H9 (cell line): ENCODE data around the gene WDR75. TPM values are rescaled to one million over a fixed set of nuclear protein-coding genes. Genes with fewer than 3 reads are reported as not detected.

ENCODE experiments used
- DNase-seq: peaks from one replicate; pipeline ENCODE4 v3.0.0-alpha.2; 2017
- H2AFZ ChIP-seq: one replicate; pipeline ENCODE4 v1.6.1; 2013; ENCODE audit warnings: mild to moderate bottlenecking, low read length, control low read depth, moderate library complexity
- H2AK5ac ChIP-seq: 2 replicates; pipeline ENCODE4 v1.6.1; 2013; ENCODE audit warnings: low read length, control low read depth, mixed read lengths; ENCODE audit not compliant: insufficient read length
- H2BK120ac ChIP-seq: one replicate; pipeline ENCODE4 v1.6.1; 2013; ENCODE audit warnings: low read depth, mild to moderate bottlenecking, low read length, control low read depth, inconsistent platforms; ENCODE audit not compliant: poor library complexity, severe bottlenecking
- H2BK12ac ChIP-seq: 2 replicates; pipeline ENCODE4 v1.6.1; 2013; ENCODE audit warnings: low read length, control low read depth, mixed read lengths, low read depth; ENCODE audit not compliant: insufficient read length
- H2BK15ac ChIP-seq: 2 replicates; pipeline ENCODE4 v1.6.1; 2013; ENCODE audit warnings: low read depth, low read length, control low read depth
- H2BK20ac ChIP-seq: one replicate; pipeline ENCODE4 v1.6.1; 2013; ENCODE audit warnings: low read depth, mild to moderate bottlenecking, low read length, control low read depth, inconsistent platforms; ENCODE audit not compliant: poor library complexity, severe bottlenecking
- H2BK5ac ChIP-seq: 2 replicates; pipeline ENCODE4 v1.6.1; 2013; ENCODE audit warnings: low read length, control low read depth, mixed read lengths; ENCODE audit not compliant: insufficient read length
- H3K14ac ChIP-seq: 2 replicates; pipeline ENCODE4 v1.6.1; 2013; ENCODE audit warnings: low read length, control low read depth; ENCODE audit not compliant: insufficient read depth
- H3K18ac ChIP-seq: 2 replicates; pipeline ENCODE4 v1.6.1; 2013; ENCODE audit warnings: low read depth, mild to moderate bottlenecking, mixed read lengths, low read length, control low read depth; ENCODE audit not compliant: insufficient read length
- H3K23ac ChIP-seq: 2 replicates; pipeline ENCODE4 v1.6.1; 2013; ENCODE audit warnings: low read length, control low read depth, mixed read lengths, low read depth; ENCODE audit not compliant: insufficient read length
- H3K23me2 ChIP-seq: 2 replicates; pipeline ENCODE4 v1.6.1; 2013; ENCODE audit warnings: low read depth, mild to moderate bottlenecking, mixed read lengths, low read length, control low read depth; ENCODE audit not compliant: insufficient read length, poor library complexity, severe bottlenecking
- H3K27ac ChIP-seq: 2 replicates; pipeline ENCODE4 v1.5.1; 2013; ENCODE audit warnings: low read length, control low read depth, mixed read lengths, low read depth; ENCODE audit not compliant: insufficient read length
- H3K27me3 ChIP-seq: 2 replicates; pipeline ENCODE4 v1.6.1; 2013; ENCODE audit warnings: low read length, control low read depth, inconsistent platforms; ENCODE audit not compliant: insufficient read depth
- H3K4ac ChIP-seq: 2 replicates; pipeline ENCODE4 v1.6.1; 2013; ENCODE audit warnings: low read depth, mild to moderate bottlenecking, control low read depth, inconsistent platforms, low read length, moderate library complexity
- H3K4me1 ChIP-seq: 2 replicates; pipeline ENCODE4 v1.6.1; 2013; ENCODE audit warnings: low read length, control low read depth, inconsistent platforms; ENCODE audit not compliant: insufficient read depth
- H3K4me2 ChIP-seq: 2 replicates; pipeline ENCODE4 v1.6.1; 2013; ENCODE audit warnings: low read length, control low read depth, mixed read lengths; ENCODE audit not compliant: insufficient read length, insufficient read depth
- H3K56ac ChIP-seq: 2 replicates; pipeline ENCODE4 v1.6.1; 2013; ENCODE audit warnings: low read depth, mild to moderate bottlenecking, mixed read lengths, low read length, control low read depth; ENCODE audit not compliant: insufficient read length
- H3K79me1 ChIP-seq: 2 replicates; pipeline ENCODE4 v1.6.1; 2013; ENCODE audit warnings: low read depth, mild to moderate bottlenecking, moderate library complexity, low read length, control low read depth, inconsistent platforms; ENCODE audit not compliant: insufficient read depth, poor library complexity, severe bottlenecking
- H3K79me2 ChIP-seq: 2 replicates; pipeline ENCODE4 v1.6.1; 2013; ENCODE audit warnings: low read length, control low read depth, inconsistent platforms; ENCODE audit not compliant: insufficient read depth
- H3K9ac ChIP-seq: 2 replicates; pipeline ENCODE4 v1.6.1; 2013; ENCODE audit warnings: low read length, control low read depth, mixed read lengths; ENCODE audit not compliant: insufficient read length; ENCODE audit errors: extremely low read depth
- H3K9me3 ChIP-seq: one replicate; pipeline ENCODE4 v1.6.1; 2013; ENCODE audit warnings: low read depth, low read length, inconsistent platforms; ENCODE audit not compliant: control insufficient read depth
- H3T11ph ChIP-seq: one replicate; pipeline ENCODE4 v1.6.1; 2013; ENCODE audit warnings: mild to moderate bottlenecking, low read length, control low read depth, inconsistent platforms
- H4K20me1 ChIP-seq: one replicate; pipeline ENCODE4 v1.6.1; 2013; ENCODE audit not compliant: control insufficient read depth, insufficient read length, insufficient read depth
- H4K5ac ChIP-seq: 2 replicates; pipeline ENCODE4 v1.6.1; 2013; ENCODE audit warnings: low read depth, mild to moderate bottlenecking, mixed read lengths, low read length, control low read depth; ENCODE audit not compliant: insufficient read length
- H4K8ac ChIP-seq: replicated peaks from 2 replicates; pipeline ENCODE4 v1.6.1; 2013; ENCODE audit warnings: low read length, control low read depth, mixed read lengths, low read depth; ENCODE audit not compliant: insufficient read length
- H4K91ac ChIP-seq: 2 replicates; pipeline ENCODE4 v1.6.1; 2013; ENCODE audit warnings: low read depth, mild to moderate bottlenecking, moderate library complexity, mixed read lengths, low read length, control low read depth; ENCODE audit not compliant: insufficient read length
- H3K27ac Mint-ChIP-seq, 3 experiments: 2 replicates in 2 of 3; 3 replicates in 1 of 3; pipeline ENCODE4 v1.8.0; 2020 to 2021; ENCODE audit warnings: mixed read lengths in 3 of 3, mild to moderate bottlenecking in 1 of 3, moderate library complexity in 1 of 3
- H3K27me3 Mint-ChIP-seq: 2 replicates; pipeline ENCODE4 v1.8.0; 2021; ENCODE audit warnings: low read depth, mild to moderate bottlenecking, moderate library complexity, mixed read lengths
- H3K36me3 Mint-ChIP-seq, 3 experiments: 2 replicates in 2 of 3; 3 replicates in 1 of 3; pipeline ENCODE4 v1.8.0; 2020 to 2021; ENCODE audit warnings: low read depth in 3 of 3, mixed read lengths in 3 of 3; ENCODE audit not compliant: insufficient read depth in 1 of 3
- H3K4me1 Mint-ChIP-seq, 2 experiments: 2 replicates each; pipeline ENCODE4 v1.8.0; 2020; ENCODE audit warnings: mixed read lengths in 2 of 2
- H3K4me3 Mint-ChIP-seq, 2 experiments: 2 replicates in 1 of 2; 3 replicates in 1 of 2; pipeline ENCODE4 v1.8.0; 2020 to 2021; ENCODE audit warnings: mild to moderate bottlenecking in 2 of 2, mixed read lengths in 2 of 2, moderate library complexity in 1 of 2
- H3K9me3 Mint-ChIP-seq, 2 experiments: 2 replicates in 1 of 2; 3 replicates in 1 of 2; pipeline ENCODE4 v1.8.0; 2020; ENCODE audit warnings: mild to moderate bottlenecking in 2 of 2, mixed read lengths in 2 of 2, moderate library complexity in 1 of 2
- CTCF ChIP-seq: fragments of 200-600 bp; sonication (generic); conservative IDR thresholded peaks from 3 replicates; pipeline ENCODE4 v1.8.0; 2021; ENCODE audit warnings: antibody characterized with exemption, mild to moderate bottlenecking
- WGBS: extraction: QIAGEN DNeasy Blood & Tissue Kit; methylation state at CpG from one replicate; pipeline ENCODE4 v1.1.7; 2013; ENCODE audit warnings: missing lambda C conversion rate, low lambda C conversion rate, mixed read lengths; ENCODE audit not compliant: insufficient read length; ENCODE audit errors: extremely low coverage; 5-methylcytosine and 5-hydroxymethylcytosine counted together
- total RNA-seq: library from RNA; stranded (reverse); gene quantifications from 2 replicates; pipeline ENCODE4 v1.2.1, GENCODE V29; 2021

WDR75 gene
- total RNA-seq, 1 experiment from 2014 or later: 80.6 TPM

- Mint-ChIP-seq H3K27me3 (no peaks in the 10 kb centered on the region), H3K9me3 (no peaks in the 10 kb centered on the region), H3K4me3 (no peak overlapping the region), H3K4me1 (peaks cover 8 to 9% of the 10 kb centered on the region in 2 experiments), H3K36me3 (no peaks in the 10 kb centered on the region), H3K27ac (peak overlapping the region in 2 of 3 experiments; percentile 72 to 73; a peak in 2 of 7 replicates)
- H2AFZ ChIP-seq: no peak overlapping the region
- H2BK5ac ChIP-seq: no peak overlapping the region
- H3K23ac ChIP-seq: no peak overlapping the region
- H3K23me2 ChIP-seq: no peaks in the 10 kb centered on the region
- H2BK12ac ChIP-seq: no peak overlapping the region
- H3K9ac ChIP-seq: no peak overlapping the region
- no peaks in the 10 kb centered on the region for H3K79me1 ChIP-seq
- H3K18ac ChIP-seq: no peak overlapping the region
- H3K27ac ChIP-seq: no peak overlapping the region
- DNase-seq: no peak
- TF ChIP-seq CTCF: no peak
- no peaks in the 10 kb centered on the region for H3K9me3 ChIP-seq
- H3K4me1 ChIP-seq: no peaks in the 10 kb centered on the region
- no peak overlapping the region for H3K4me2 ChIP-seq
- no peak overlapping the region for H2AK5ac ChIP-seq
- no peak overlapping the region for H3K56ac ChIP-seq
- no peaks in the 10 kb centered on the region for H3K79me2 ChIP-seq
- H2BK15ac ChIP-seq: no peak overlapping the region
- no peaks in the 10 kb centered on the region for H4K20me1 ChIP-seq
- no peak overlapping the region for H4K91ac ChIP-seq
- no peak overlapping the region for H4K5ac ChIP-seq
- peak overlapping the region; percentile 60 for H2BK20ac ChIP-seq
- H3K27me3 ChIP-seq: no peaks in the 10 kb centered on the region
- no peak overlapping the region for H3K4ac ChIP-seq
- no peak overlapping the region for H2BK120ac ChIP-seq
- no CpG with 5 or more reads among the region's 4 CpGs for WGBS
- no peak overlapping the region for H4K8ac ChIP-seq
- no peak overlapping the region for H3T11ph ChIP-seq
- no peak overlapping the region for H3K14ac ChIP-seq
These were observed 33.7 kb upstream of the WDR75 start for GRCh38 chr2:189407281-189408209.
